ENCODE measurements around the gene TIMM22. TPM values are rescaled to one million over a fixed set of nuclear protein-coding genes. Genes with fewer than 3 reads are reported as not detected.
A peak's percentile ranks its signal among the peaks of the same experiment; 100 is the strongest.

TIMM22 gene
- total and polyA plus RNA-seq, 2 of the 13 experiments (the other 11 are each of a cell fraction or from before 2014, with no cell fraction given), result 6.2 to 15.5 TPM

GRCh38 chr17:996554-997344, at the start of gene TIMM22 (continued):
- TF ChIP-seq BCLAF1 (IDR thresholded peaks at IDR 0.05) (no peak), ZNF740 (CRISPR knock-in tag; IDR thresholded peaks at IDR 0.05) (no peak), TOPORS (CRISPR knock-in tag; IDR thresholded peaks at IDR 0.05) (0 out of 2 replicates have a peak, but pooled peaks have one; percentile 18), AHR (CRISPR knock-in tag; IDR thresholded peaks at IDR 0.05) (peak; percentile 75), MZF1 (CRISPR knock-in tag; IDR thresholded peaks at IDR 0.05; ENCODE audit: borderline replicate concordance) (no peak), POGZ (CRISPR knock-in tag; IDR thresholded peaks at IDR 0.05) (peak; percentile 86), HOXD1 (CRISPR knock-in tag; IDR thresholded peaks at IDR 0.05) (peak; percentile 88), MTA1 (CRISPR knock-in tag; IDR thresholded peaks at IDR 0.05; ENCODE audit: borderline replicate concordance) (0 out of 2 replicates have a peak, but pooled peaks have one; percentile 25), MIXL1 (CRISPR knock-in tag; IDR thresholded peaks at IDR 0.05) (peak; percentile 49; the same call in 1 of the 2 replicates), SRF (IDR thresholded peaks at IDR 0.05; ENCODE audit: low read depth, low read length) (no peak), MXI1 (IDR thresholded peaks at IDR 0.05; ENCODE audit: borderline replicate concordance, low read depth, low read length) (peak; percentile 90; the same call in 2 of the 3 replicates), ZNF7 (CRISPR knock-in tag; IDR thresholded peaks at IDR 0.05) (no peak), TFE3 (CRISPR knock-in tag; IDR thresholded peaks at IDR 0.05) (peak; percentile 76), NFYC (CRISPR knock-in tag; IDR thresholded peaks at IDR 0.05) (no peak), XBP1 (CRISPR knock-in tag; IDR thresholded peaks at IDR 0.05) (no peak), ZNF709 (CRISPR knock-in tag; IDR thresholded peaks at IDR 0.05) (peak; percentile 36), ZBTB37 (CRISPR knock-in tag; IDR thresholded peaks at IDR 0.05) (0 out of 2 replicates have a peak, but pooled peaks have one; percentile 28), ZNF577 (CRISPR knock-in tag; IDR thresholded peaks at IDR 0.05; ENCODE audit: borderline replicate concordance, low read depth) (no peak), HOMEZ (CRISPR knock-in tag; IDR thresholded peaks at IDR 0.05; ENCODE audit: low read depth) (no peak; the same call in 1 of the 2 replicates), IRX3 (CRISPR knock-in tag; IDR thresholded peaks at IDR 0.05; ENCODE audit: borderline replicate concordance, low read depth) (no peak; the same call in 1 of the 2 replicates), GABPA (IDR thresholded peaks at IDR 0.05; ENCODE audit: low read depth, low read length) (no peak; the same call in 1 of the 2 replicates), GABPA (CRISPR knock-in tag; IDR thresholded peaks at IDR 0.05; ENCODE audit: low read depth) (peak; percentile 70), ZNF235 (CRISPR knock-in tag; IDR thresholded peaks at IDR 0.05; ENCODE audit: borderline replicate concordance) (peak; percentile 88; the same call in 1 of the 2 replicates), KDM6A (CRISPR knock-in tag; IDR thresholded peaks at IDR 0.05; ENCODE audit: low read depth) (0 out of 2 replicates have a peak, but pooled peaks have one; percentile 18)
